NCI-H2081 (cell line): ENCODE results near the gene LRRC46.

Experiments used
- DNase-seq, 2 experiments: peaks; one replicate each; lab custom pipeline; 2025; lab: John Stamatoyannopoulos, UW

LRRC46 gene

GRCh38 chr17:47852113-47852949 is 20.9 kb downstream of the LRRC46 start:
- no peak for DNase-seq

- no peak for DNase-seq
Observed at GRCh38 chr17:47853616-47854015, 22.1 kb downstream of the LRRC46 start.

DNA sequence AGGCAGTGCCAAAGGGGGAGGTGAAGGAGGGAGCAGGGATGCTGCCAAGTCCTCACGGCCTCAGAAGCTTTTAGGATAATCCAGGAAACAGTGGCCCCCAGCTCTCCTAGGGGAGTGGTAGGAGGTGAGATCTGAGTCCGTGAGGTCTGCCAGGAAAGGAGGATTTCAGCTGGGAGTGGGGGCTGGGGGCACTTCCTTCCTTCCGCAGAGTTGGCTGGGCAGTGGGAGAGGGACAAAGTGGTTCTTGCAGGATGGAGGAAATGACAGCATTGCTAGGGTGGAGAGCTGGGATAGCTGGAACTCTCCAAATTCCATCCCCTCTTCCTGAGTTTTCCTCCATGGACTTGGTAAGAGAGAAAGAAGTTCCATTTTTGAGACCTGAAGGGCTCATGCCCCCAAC is 24.3 kb downstream of the LRRC46 start:
- DNase-seq = no peak

DNA sequence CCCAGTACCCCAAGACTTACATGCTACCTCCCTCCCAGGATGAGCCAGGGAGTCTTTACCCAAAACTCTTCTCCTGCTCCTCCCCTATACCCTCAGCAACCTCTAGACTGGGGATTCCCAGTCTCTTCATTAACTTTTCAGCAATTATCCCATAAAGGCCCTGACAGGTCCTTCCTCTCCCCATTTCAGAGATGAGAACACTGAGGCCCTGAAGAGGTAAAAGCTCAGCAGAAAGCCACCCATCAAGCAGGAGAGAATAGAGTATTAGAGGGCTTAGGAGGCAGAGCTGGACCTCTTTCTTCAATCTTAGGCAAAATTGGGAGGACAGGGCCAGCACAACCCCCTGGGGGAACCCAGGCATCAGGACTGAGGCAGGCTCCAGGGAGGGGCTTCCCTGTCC is 25.4 kb downstream of the LRRC46 start:
- DNase-seq = no peak

- no peak for DNase-seq
Observed at GRCh38 chr17:47857551-47858455, 26.3 kb downstream of the LRRC46 start.

DNA sequence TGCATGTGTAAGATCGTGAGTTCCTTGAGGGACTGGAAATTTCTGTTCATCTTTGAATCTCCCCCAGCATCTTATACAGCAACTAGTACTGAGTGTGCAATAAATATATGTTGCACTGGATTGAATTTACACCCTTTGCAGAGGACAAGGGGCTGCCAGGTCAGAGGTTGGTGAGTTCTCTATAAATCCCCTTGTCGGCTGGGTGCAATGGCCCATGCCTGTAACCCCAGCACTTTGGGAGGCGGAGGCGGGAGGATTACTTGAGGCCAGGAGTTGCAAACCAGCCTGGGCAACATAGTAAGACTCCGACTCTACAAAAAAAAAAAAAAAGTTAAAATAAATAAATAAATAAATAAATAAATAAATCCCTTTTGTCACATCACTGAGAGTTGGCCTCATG is 28.9 kb downstream of the LRRC46 start:
- no peak for DNase-seq

GRCh38 chr17:47862621-47863440 is 31.4 kb downstream of the LRRC46 start:
- DNase-seq = peak in 1 of 2 experiments; percentile 60

DNA sequence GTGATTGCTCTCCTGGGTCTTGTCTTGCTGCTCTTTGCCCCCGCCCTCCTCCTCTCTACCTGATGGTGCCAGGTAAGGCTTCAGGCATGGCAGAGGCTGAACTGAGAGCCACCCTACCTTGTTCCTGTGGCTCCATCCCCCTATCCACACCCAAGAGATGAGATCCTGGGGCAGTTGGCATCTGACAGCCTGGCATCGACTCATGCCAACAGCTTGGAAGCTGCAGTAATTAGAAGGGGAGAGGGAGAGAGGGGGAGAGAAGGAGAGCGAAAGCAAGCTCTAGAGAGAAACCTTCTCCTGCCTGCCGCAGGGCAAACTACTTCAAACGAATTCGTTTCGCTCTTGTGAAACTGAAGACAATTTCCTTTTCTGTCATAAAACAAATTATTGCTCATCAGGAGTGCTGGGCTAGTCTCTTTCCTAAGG is 33.3 kb downstream of the LRRC46 start:
- DNase-seq = no peak

DNA sequence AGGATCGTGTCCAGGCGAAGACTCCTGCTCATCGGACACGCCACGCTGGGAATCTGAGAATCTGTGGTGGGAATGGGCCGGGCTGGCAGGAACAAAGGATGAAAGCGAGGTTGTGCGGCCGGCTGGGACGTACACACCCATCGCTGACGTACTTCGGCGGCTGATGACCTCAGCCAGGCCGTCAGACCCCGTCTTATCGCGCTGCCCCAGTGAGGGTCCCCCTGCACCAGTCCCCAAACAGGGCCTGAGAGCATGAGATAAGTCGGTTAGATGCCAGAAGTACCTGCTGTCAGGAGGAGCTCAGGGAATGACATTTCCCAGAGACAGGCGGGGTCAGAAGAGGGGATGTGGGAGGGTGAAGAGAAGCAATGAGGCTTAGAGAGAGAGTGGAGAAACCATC is 35.5 kb downstream of the LRRC46 start:
- DNase-seq = no peak

DNA sequence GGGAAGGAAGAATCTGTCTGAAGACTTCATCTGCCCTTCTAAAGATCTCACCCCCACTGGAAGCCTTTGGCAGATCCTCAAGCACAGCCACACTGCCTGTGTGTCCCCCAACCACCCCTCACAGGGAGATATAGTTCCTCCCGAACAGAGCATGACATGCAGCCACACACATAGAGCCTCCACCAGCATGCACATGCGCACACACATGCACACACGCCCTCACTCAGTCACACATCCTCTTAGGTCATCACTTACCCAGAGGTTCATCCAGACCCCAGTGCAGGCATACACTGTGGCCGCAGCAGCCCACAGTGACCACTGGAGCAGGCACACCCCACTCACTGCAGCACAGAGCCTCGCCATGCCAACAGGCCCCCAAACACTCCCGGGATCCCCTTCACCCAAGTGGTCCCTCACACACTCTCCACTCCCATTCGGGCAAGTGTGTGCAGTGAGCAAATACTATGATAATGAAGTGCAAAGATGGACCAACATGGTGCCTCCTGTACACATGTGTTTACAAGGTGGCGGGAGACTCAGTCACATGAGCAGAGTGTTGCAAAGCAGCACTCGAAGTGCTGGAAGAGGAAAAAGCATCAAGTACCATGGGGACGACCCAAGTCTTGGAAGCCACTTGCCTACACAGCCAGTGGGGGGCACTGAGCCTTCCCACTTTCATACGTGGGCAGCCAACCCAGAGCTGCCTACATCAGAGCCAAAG is 36.5 kb downstream of the LRRC46 start:
- DNase-seq = no peak

DNA sequence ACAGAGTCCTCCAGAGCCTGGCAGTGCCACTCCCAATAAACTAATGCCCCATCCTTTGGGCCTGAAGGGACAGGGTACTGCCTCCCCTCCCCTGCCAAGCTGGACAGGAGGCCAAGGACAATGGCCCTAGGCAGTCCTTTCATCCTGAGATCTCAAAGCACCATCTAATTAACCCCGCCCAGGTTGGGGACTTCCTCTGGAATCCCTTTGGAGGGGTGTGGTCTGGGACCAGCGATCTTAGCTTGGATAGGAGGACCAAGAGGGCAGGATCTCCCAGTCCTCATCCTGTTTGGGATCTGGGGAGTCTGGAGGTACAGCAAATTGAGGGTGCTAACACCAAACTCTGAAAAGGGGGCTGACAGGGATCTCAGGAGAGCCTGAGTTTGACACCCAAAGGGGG is 37.6 kb downstream of the LRRC46 start:
- no peak for DNase-seq

GRCh38 chr17:47870056-47870455 is 38.6 kb downstream of the LRRC46 start:
- DNase-seq = no peak

- DNase-seq = no peak
Observed at GRCh38 chr17:47871048-47871447, 39.6 kb downstream of the LRRC46 start.

- no peak for DNase-seq
Observed at GRCh38 chr17:47872019-47872650, 40.7 kb downstream of the LRRC46 start.

DNA sequence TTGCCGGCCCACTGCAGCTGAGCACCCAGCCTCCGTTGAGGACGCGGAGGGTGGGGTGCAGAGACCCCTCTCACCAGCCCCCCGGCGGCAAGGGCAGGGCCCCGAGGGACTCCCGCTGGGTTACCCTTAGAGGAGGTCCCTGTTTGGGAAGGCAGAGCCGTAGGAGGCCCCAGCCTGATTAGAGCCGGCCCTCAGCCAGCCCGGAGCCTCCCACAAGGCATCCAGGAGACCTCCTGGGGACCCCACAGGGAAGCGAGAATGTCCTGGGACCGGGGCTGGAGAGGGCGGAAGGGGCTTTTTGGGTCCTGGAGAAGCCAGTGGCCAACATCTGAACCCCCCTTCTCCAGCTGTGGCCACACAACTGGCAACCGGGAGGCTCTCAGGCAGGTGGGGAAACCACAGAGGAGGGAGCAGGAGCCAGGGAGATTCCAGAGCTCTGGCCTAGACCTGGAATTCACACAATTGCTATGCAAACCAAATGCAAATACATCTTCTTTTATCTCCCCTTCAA is 41.2 kb downstream of the LRRC46 start:
- no peak for DNase-seq

GRCh38 chr17:47873200-47874090 is 42.0 kb downstream of the LRRC46 start:
- no peak for DNase-seq

DNA sequence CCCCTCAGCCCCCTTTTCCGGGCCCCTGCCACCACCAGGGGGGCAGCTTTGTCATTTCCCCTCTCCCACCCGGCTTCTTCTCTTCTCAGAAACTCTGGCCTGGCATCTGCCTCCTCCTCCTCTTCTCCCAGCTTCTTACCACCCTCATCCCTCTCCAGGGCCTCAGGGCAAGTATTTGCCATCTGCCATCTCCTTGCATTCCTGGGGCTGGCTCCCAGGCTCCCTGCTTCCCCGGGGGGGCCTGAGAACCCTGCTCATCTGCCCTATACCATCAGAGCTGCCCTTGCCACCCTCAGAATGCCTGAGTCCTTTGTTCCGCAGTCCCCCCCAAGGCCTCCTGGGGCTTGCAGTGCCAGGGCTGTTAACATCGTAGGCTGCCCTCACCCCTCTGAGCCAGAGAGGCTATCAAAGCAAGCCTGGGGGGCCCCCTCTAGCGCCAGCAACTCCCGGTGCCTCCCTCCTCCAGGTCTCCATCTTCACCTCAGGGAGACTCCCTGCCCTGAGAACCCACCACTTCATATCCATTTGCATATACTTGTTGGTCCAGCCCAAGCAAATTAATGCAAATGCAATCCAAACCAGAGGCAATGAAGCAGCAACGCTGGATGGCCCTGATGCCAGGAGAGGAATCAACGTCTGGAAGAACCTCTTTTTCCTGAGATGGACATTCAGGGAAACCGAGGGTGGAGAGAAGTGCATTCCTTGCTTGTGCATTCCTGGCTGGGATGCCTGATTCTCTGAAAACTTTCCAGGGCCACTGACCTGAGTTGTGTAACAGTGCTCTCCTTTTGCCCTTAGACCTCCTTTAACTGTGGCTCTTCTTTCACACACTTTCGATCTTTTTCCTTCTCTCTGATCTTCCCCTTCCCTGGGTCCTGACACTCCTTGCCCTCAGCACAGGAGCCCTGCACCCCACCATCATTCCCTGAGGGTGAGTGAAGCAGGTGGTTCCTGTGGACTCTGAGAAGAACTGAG is 43.8 kb downstream of the LRRC46 start:
- no peak for DNase-seq

- DNase-seq = no peak
Observed at GRCh38 chr17:47877368-47878034, 46.0 kb downstream of the LRRC46 start.
